Measurements from ENCODE around the gene MAN1A2. TPM values are rescaled to one million over a fixed set of nuclear protein-coding genes. Genes with fewer than 3 reads are reported as not detected.

The MAN1A2 gene
- total RNA-seq, 4 donors from 2014 or later, result 28.9 to 46.2 (median 35.0) TPM

- 6% methylated on average over 19 of the region's 19 CpGs for WGBS
- TF ChIP-seq POLR2A (IDR thresholded peaks at IDR 0.05) (no peak), EP300 (IDR thresholded peaks at IDR 0.05) (no peak), POLR2AphosphoS5 (IDR thresholded peaks at IDR 0.05) (no peak), CTCF (IDR thresholded peaks at IDR 0.05) (no peak)
- Histone ChIP-seq H3K4me1 (peaks cover 59% of the 10 kb centered on the region), H3K9me3 (no peaks in the 10 kb centered on the region), H3K36me3 (no peaks in the 10 kb centered on the region), H3K27ac (no peak overlapping the region), H3K27me3 (no peaks in the 10 kb centered on the region), H3K4me3 (peak overlapping the region; percentile 97)
- DNase-seq (ENCODE audit: low spot score in 2 of 2), result no peak
These were observed 1.2 kb downstream of the MAN1A2 start for GRCh38 chr1:117368116-117369108.

- WGBS, result 7% methylated on average over 2 of the region's 2 CpGs
- Histone ChIP-seq H3K4me3 (peak overlapping the region; percentile 97), H3K27me3 (no peaks in the 10 kb centered on the region), H3K9me3 (no peaks in the 10 kb centered on the region), H3K27ac (no peak overlapping the region), H3K36me3 (no peaks in the 10 kb centered on the region), H3K4me1 (peaks cover 56% of the 10 kb centered on the region)
- TF ChIP-seq POLR2A (IDR thresholded peaks at IDR 0.05), result no peak
- TF ChIP-seq EP300 (IDR thresholded peaks at IDR 0.05), result no peak
- no peak for TF ChIP-seq POLR2AphosphoS5 (IDR thresholded peaks at IDR 0.05)
- TF ChIP-seq CTCF (IDR thresholded peaks at IDR 0.05), result no peak
- DNase-seq (ENCODE audit: low spot score in 2 of 2), result no peak
These were observed 2.8 kb downstream of the MAN1A2 start for GRCh38 chr1:117370071-117370470.

GRCh38 chr1:117370509-117370908 lies 3.3 kb downstream of the MAN1A2 start:
- Histone ChIP-seq H3K27me3 (no peaks in the 10 kb centered on the region), H3K4me3 (peak overlapping the region; percentile 97), H3K4me1 (peaks cover 51% of the 10 kb centered on the region), H3K36me3 (no peaks in the 10 kb centered on the region), H3K9me3 (no peaks in the 10 kb centered on the region), H3K27ac (no peak overlapping the region)
- DNase-seq (ENCODE audit: low spot score in 2 of 2), result no peak
- TF ChIP-seq EP300 (IDR thresholded peaks at IDR 0.05) (no peak), POLR2AphosphoS5 (IDR thresholded peaks at IDR 0.05) (no peak), POLR2A (IDR thresholded peaks at IDR 0.05) (no peak), CTCF (IDR thresholded peaks at IDR 0.05) (no peak)

- TF ChIP-seq CTCF (IDR thresholded peaks at IDR 0.05) (no peak), POLR2A (IDR thresholded peaks at IDR 0.05) (no peak), EP300 (IDR thresholded peaks at IDR 0.05) (no peak), POLR2AphosphoS5 (IDR thresholded peaks at IDR 0.05) (no peak)
- Histone ChIP-seq H3K27me3 (no peaks in the 10 kb centered on the region), H3K36me3 (no peaks in the 10 kb centered on the region), H3K27ac (no peak overlapping the region), H3K9me3 (no peaks in the 10 kb centered on the region), H3K4me1 (peaks cover 46% of the 10 kb centered on the region), H3K4me3 (no peak overlapping the region)
- WGBS, result 78% methylated on average over 4 of the region's 4 CpGs
- DNase-seq (ENCODE audit: low spot score in 2 of 2), result no peak
These were observed 4.3 kb downstream of the MAN1A2 start for GRCh38 chr1:117371441-117372151.
